GM12878 (cell line): ENCODE results near the gene JPT1. TPM values are rescaled to one million over a fixed set of nuclear protein-coding genes. Genes with fewer than 3 reads are reported as not detected.

Source experiments
- ATAC-seq: fragments of 200-7000 bp; cut with Tn5 transposase; 3 replicates; pipeline ENCODE4 v1.9.1; 2020; ENCODE audit warnings: mild to moderate bottlenecking, moderate library complexity
- BruUV-seq: library from RNA; stranded (reverse); fragments of 400-500 nt; replicated peaks from 2 replicates; lab custom pipeline; 2021; lab: Mats Ljungman, UMichigan
- CTCF ChIA-PET: fragments of 300-600 bp; sonication (Branson Sonifier 250); formaldehyde crosslinking; extraction: SDS; loops from one replicate; lab custom pipeline; 2021; ENCODE audit warnings: inconsistent platforms; lab: Yijun Ruan, JAX
- POLR2A ChIA-PET: fragments of 350-600 bp; formaldehyde crosslinking; extraction: SDS; loops from one replicate; lab custom pipeline; 2021; ENCODE audit warnings: inconsistent platforms; lab: Charles Lee
- RAD21 ChIA-PET: fragments of 300-600 bp; sonication (Branson Sonifier 250); formaldehyde crosslinking; loops from one replicate; lab custom pipeline; 2023; ENCODE audit warnings: antibody characterized with exemption; ENCODE audit not compliant: unreplicated experiment; lab: Charles Lee
- SMC1A ChIA-PET: fragments of 300-600 bp; sonication (Branson Sonifier 250); formaldehyde crosslinking; loops from one replicate; lab custom pipeline; 2023; ENCODE audit not compliant: unreplicated experiment, uncharacterized antibody; lab: Charles Lee
- DNase-seq: peaks from one replicate; pipeline ENCODE4 v3.0.0-alpha.2; 2011; ENCODE audit warnings: low read depth, low spot score
- FAIRE-seq: peaks from 3 replicates; lab custom pipeline; 2011; peaks lifted over from hg19 to GRCh38; lab: Jason Lieb, UNC
- H2AFZ ChIP-seq: 2 replicates; pipeline ENCODE4 v1.6.0; 2011; ENCODE audit warnings: low read depth, low read length, control low read depth; ENCODE audit not compliant: control insufficient read depth
- H3K27ac ChIP-seq: 2 replicates; pipeline ENCODE4 v1.5.1; 2011; ENCODE audit warnings: control low read depth; ENCODE audit not compliant: control insufficient read depth, insufficient read depth
- H3K27me3 ChIP-seq, 2 experiments: replicated peaks in 1 of 2; 2 replicates each; pipeline versions ENCODE4 v1.6.0 to v1.6.1; 2011; ENCODE audit warnings: low read length in 1 of 2; ENCODE audit not compliant: control insufficient read depth in 2 of 2, insufficient read depth in 2 of 2
- H3K36me3 ChIP-seq, 2 experiments: 2 replicates each; pipeline ENCODE4 v1.5.1; 2011; ENCODE audit warnings: low read length in 1 of 2; ENCODE audit not compliant: control insufficient read depth in 2 of 2, insufficient read depth in 2 of 2
- H3K4me1 ChIP-seq: 2 replicates; pipeline ENCODE4 v1.6.1; 2011; ENCODE audit warnings: mild to moderate bottlenecking, low read length, moderate library complexity, mixed read lengths; ENCODE audit not compliant: control insufficient read depth, insufficient read depth
- H3K4me2 ChIP-seq: 2 replicates; pipeline ENCODE4 v1.6.0; 2011; ENCODE audit warnings: control low read depth; ENCODE audit not compliant: control insufficient read depth, insufficient read depth
- H3K4me3 ChIP-seq: fragments of 200-600 bp; sonication (generic); 2 replicates; pipeline ENCODE4 v1.5.1; 2016
- H3K79me2 ChIP-seq: 2 replicates; pipeline ENCODE4 v1.6.0; 2011; ENCODE audit warnings: low read length; ENCODE audit not compliant: control insufficient read depth, insufficient read depth
- H3K9ac ChIP-seq: 2 replicates; pipeline ENCODE4 v1.8.0; 2011; ENCODE audit warnings: low read length, control low read depth, mixed read lengths; ENCODE audit not compliant: control insufficient read depth, insufficient read depth
- H3K9me3 ChIP-seq: replicated peaks from 3 replicates; pipeline ENCODE4 v1.5.1; 2011; ENCODE audit warnings: mild to moderate bottlenecking, low read length; ENCODE audit not compliant: control insufficient read depth, insufficient read depth
- H4K20me1 ChIP-seq: 2 replicates; pipeline ENCODE4 v1.6.0; 2011; ENCODE audit not compliant: control insufficient read depth, insufficient read depth
- BHLHE40 ChIP-seq, 2 experiments: fragments of 450-650 bp in 1 of 2; IDR thresholded peaks; 2 replicates each; pipeline ENCODE4 v1.6.1; 2011 to 2017; ENCODE audit warnings: low read depth in 2 of 2, borderline replicate concordance in 1 of 2, improper control_type of control experiment in 1 of 2, low read length in 1 of 2, mild to moderate bottlenecking in 1 of 2
- CHD2 ChIP-seq: IDR thresholded peaks from 2 replicates; pipeline ENCODE4 v1.6.1; 2011; ENCODE audit warnings: low read depth, low read length, improper control_type of control experiment, borderline replicate concordance
- ESRRA ChIP-seq: IDR thresholded peaks from 2 replicates; pipeline ENCODE4 v1.6.1; 2012; ENCODE audit warnings: mild to moderate bottlenecking, low read length, improper control_type of control experiment
- GABPA ChIP-seq: IDR thresholded peaks from 2 replicates; pipeline ENCODE4 v1.6.1; 2014; ENCODE audit warnings: antibody characterized with exemption, low read depth, mild to moderate bottlenecking, inconsistent platforms
- HDGF ChIP-seq: fragments of 450-650 bp; IDR thresholded peaks from 2 replicates; pipeline ENCODE4 v1.6.1; 2016; ENCODE audit warnings: antibody characterized with exemption
- NBN ChIP-seq: fragments of 450-650 bp; IDR thresholded peaks from 2 replicates; pipeline ENCODE4 v1.6.1; 2016
- PML ChIP-seq: IDR thresholded peaks from 2 replicates; pipeline ENCODE4 v1.6.1; 2012; ENCODE audit warnings: low read length, inconsistent platforms
- POLR2A ChIP-seq: IDR thresholded peaks from 2 replicates; pipeline ENCODE4 v1.6.1; 2011; ENCODE audit warnings: low read depth, mild to moderate bottlenecking, low read length
- SMAD1 ChIP-seq: fragments of 450-650 bp; IDR thresholded peaks from 2 replicates; pipeline ENCODE4 v1.6.1; 2018; ENCODE audit warnings: mild to moderate bottlenecking, low read depth; ENCODE audit not compliant: partially characterized antibody
- SPI1 ChIP-seq: IDR thresholded peaks from 2 replicates; pipeline ENCODE4 v1.6.1; 2011; ENCODE audit warnings: low read depth, mild to moderate bottlenecking, low read length, moderate library complexity, borderline replicate concordance; ENCODE audit not compliant: insufficient read depth
- SUPT20H ChIP-seq: IDR thresholded peaks from 2 replicates; pipeline ENCODE4 v1.6.1; 2011; ENCODE audit warnings: low read depth, mild to moderate bottlenecking, low read length, moderate library complexity, borderline replicate concordance; ENCODE audit not compliant: control insufficient read depth
- TAF1 ChIP-seq: IDR thresholded peaks from 2 replicates; pipeline ENCODE4 v1.6.1; 2011; ENCODE audit warnings: mild to moderate bottlenecking, low read depth, low read length, borderline replicate concordance
- TBL1XR1 ChIP-seq: IDR thresholded peaks from 2 replicates; pipeline ENCODE4 v1.6.1; 2012; ENCODE audit warnings: low read depth, low read length, improper control_type of control experiment
- ZNF207 ChIP-seq: fragments of 450-650 bp; IDR thresholded peaks from 2 replicates; pipeline ENCODE4 v1.6.1; 2014; ENCODE audit warnings: antibody characterized with exemption, mild to moderate bottlenecking, borderline replicate concordance
- WGBS: methylation state at CpG from one replicate; pipeline ENCODE4 v1.1.6; 2016; ENCODE audit warnings: low lambda C conversion rate; ENCODE audit not compliant: insufficient replicate concordance, insufficient coverage; ENCODE audit errors: missing lambda C conversion rate; 5-methylcytosine and 5-hydroxymethylcytosine counted together
- in situ Hi-C: fragments of 300-500 bp; cut with MboI; formaldehyde crosslinking; loops from 9 replicates; pipeline ENCODE4 v1.14.3; 2018; ENCODE audit warnings: mixed read lengths
- intact Hi-C: fragments of 100-400 bp; cut with micrococcal nuclease; formaldehyde crosslinking; loops from one replicate; pipeline ENCODE4 v1.14.2; 2022; ENCODE audit not compliant: unreplicated experiment
- polyA plus RNA-seq, 11 experiments: library from polyadenylated mRNA; depleted of rRNA in 4 of 11; unstranded in 6 of 11; stranded (reverse) in 5 of 11; fragments of >200 nt; fragmentation: Nextera tagmentation in 4 of 11; fragmentation: Illumina TruSeq in 1 of 11; extraction: Ambion mirVana in 4 of 11; extraction: Trizol in 1 of 11; gene quantifications; 1 replicate in 1 of 11; 2 replicates in 10 of 11; pipeline versions ENCODE4 v1.2.1 to v1.2.3, GENCODE V29; 2011 to 2016; ENCODE audit warnings: inconsistent platforms in 2 of 11, missing spikeins in 2 of 11, low read depth in 1 of 11
- total RNA-seq, 4 experiments: library from RNA; depleted of rRNA in 3 of 4; stranded (reverse); fragments of >200 nt in 3 of 4; fragmentation: Illumina TruSeq in 1 of 4; extraction: Trizol in 1 of 4; gene quantifications; 2 replicates each; pipeline versions ENCODE4 v1.2.1 to v1.2.3, GENCODE V29; 2013 to 2021
- TF ChIP-seq, protein P1 (sequence below): IDR thresholded peaks from 2 replicates; pipeline ENCODE4 v1.6.1; 2012; ENCODE audit warnings: low read depth, low read length, improper control_type of control experiment
- TF ChIP-seq, protein P2 (sequence below): fragments of 450-650 bp; IDR thresholded peaks from 2 replicates; pipeline ENCODE4 v1.6.1; 2016; ENCODE audit warnings: mild to moderate bottlenecking, moderate library complexity, borderline replicate concordance
- TF ChIP-seq, protein P3 (sequence below): fragments of 450-650 bp; IDR thresholded peaks from 2 replicates; pipeline ENCODE4 v1.6.1; 2016; ENCODE audit warnings: mild to moderate bottlenecking

The JPT1 gene
- total and polyA plus RNA-seq, 10 of the 15 experiments (the other 5 are each of a cell fraction or from before 2014, with no cell fraction given), result 79.7 to 651 (median 323) TPM

DNA sequence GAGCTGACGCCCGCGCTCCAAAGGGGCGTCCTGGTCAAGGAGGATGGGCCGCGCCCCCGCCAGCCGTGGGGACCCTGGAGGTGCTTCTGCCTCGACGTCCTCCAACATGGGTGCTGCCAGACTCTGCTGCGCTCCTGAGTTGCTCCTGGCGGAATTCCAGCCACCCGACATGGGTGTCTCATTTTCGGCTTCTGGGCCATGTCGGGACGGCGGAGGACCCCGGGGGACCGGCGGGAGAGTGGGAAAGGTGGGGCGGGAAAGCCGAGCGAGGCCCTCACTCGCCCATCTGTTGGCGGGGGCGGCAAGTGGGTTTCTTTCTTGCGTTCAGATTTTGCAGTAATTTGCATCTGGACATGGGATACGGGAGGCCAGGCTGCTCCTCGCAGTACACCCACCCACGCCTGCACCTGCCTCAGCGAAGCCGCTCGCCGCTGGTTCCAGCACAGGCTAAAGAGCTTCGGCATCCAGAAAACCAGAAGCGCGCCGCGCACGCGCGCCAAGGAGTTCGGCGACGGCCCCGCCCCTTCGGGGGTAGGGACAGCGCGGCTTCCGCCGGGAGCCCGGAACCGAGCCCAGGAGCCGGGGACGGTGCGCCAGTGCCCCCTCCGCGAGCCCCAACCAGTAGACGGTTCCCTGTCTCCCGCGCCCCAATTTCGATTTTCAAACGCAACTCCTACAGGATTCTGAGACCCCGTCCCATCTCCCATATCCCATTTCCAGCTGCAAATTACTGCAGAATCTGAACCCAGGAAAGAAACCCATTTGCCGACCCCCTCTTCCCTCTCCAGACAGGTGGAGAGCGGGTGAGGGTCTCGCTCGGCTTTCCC is 44.7 kb downstream of the JPT1 start, which contains the start of gene ARMC7:
Gene ARMC7 (plus strand): TSS at position 563 of the 827 bp plus-strand sequence. CDS start 320 bp downstream, outside the sequence.
- Histone ChIP-seq H3K4me3 (peak within 1 kb of the TSS; percentile 97), H3K9ac (peak within 1 kb of the TSS; percentile 71), H3K79me2 (peaks cover 13% of the 10 kb centered on the region), H3K4me1 (peaks cover 22% of the 10 kb centered on the region), H4K20me1 (no peaks in the 10 kb centered on the region), H2AFZ (peak within 1 kb of the TSS; percentile 77), H3K27me3 (no peaks in the 10 kb centered on the region; a peak in 1 of 4 replicates), H3K36me3 (peaks cover 0 to 3% of the 10 kb centered on the region in 2 experiments; a peak in 1 of 4 replicates), H3K27ac (peak within 1 kb of the TSS; percentile 37), H3K9me3 (no peaks in the 10 kb centered on the region), H3K4me2 (peak within 1 kb of the TSS; percentile 97)
- FAIRE-seq, result peak; percentile 77
- ChIA-PET RAD21 (interaction anchor here (0.6 to 2.8 kb wide), 8 partner anchors 8 to 236 kb away, joined by 3 to 10 read pairs (median 4); no protein-coding TSS in a partner anchor), POLR2A (interaction anchor here (0.7 to 3.5 kb wide), 8 partner anchors 13 to 152 kb away, joined by 3 to 11 read pairs (median 4); partner anchors contain the start of genes GGA3, MRPL58, MRPS7 and NT5C), CTCF (interaction anchor here (0.6 to 9.3 kb wide), 7 partner anchors 21 to 148 kb away, joined by 3 to 293 read pairs (median 4); partner anchors contain the start of genes MRPL58 and NUP85), SMC1A (interaction anchor here (0.7 to 1.1 kb wide), 2 partner anchors 24 to 76 kb away, joined by 3 read pairs; no protein-coding TSS in a partner anchor)
- 1% methylated on average over 63 of the region's 68 CpGs for WGBS
- in situ Hi-C loops (loop anchor here (5.0 kb wide), 1 partner anchor 93 kb away; no protein-coding TSS in a partner anchor), intact Hi-C loops (loop anchor here (5.0 kb wide), 2 partner anchors 147 to 303 kb away; no protein-coding TSS in a partner anchor)
- ATAC-seq, result peak; percentile 87
- BruUV-seq, result TSS peak; percentile 93
- DNase-seq, result no peak
- 0 out of 2 replicates have a peak, but pooled peaks have one; percentile 62 for TF ChIP-seq ESRRA
- peak; percentile 76; the same call in 1 of the 2 replicates for TF ChIP-seq GABPA
- peak; percentile 21; the same call in 1 of the 2 replicates for TF ChIP-seq SPI1
- TF ChIP-seq SUPT20H, result no peak
- no peak for TF ChIP-seq TBL1XR1
- TF ChIP-seq, protein P1, sequence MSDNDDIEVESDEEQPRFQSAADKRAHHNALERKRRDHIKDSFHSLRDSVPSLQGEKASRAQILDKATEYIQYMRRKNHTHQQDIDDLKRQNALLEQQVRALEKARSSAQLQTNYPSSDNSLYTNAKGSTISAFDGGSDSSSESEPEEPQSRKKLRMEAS, result peak; percentile 62
- TF ChIP-seq NBN, result peak; percentile 4; the same call in 1 of the 2 replicates
- TF ChIP-seq HDGF, result no peak
- no peak for TF ChIP-seq SMAD1
- TF ChIP-seq BHLHE40 (IDR thresholded peaks at IDR 0.05; ENCODE audit: borderline replicate concordance in 1 of 2, low read depth in 2 of 2, low read length in 1 of 2), result peak; percentile 50 to 82; a peak in 3 of 4 replicates
- 0 out of 2 replicates have a peak, but pooled peaks have one; percentile 47 for TF ChIP-seq ZNF207
- peak; percentile 88 for TF ChIP-seq POLR2A
- TF ChIP-seq, protein P2, sequence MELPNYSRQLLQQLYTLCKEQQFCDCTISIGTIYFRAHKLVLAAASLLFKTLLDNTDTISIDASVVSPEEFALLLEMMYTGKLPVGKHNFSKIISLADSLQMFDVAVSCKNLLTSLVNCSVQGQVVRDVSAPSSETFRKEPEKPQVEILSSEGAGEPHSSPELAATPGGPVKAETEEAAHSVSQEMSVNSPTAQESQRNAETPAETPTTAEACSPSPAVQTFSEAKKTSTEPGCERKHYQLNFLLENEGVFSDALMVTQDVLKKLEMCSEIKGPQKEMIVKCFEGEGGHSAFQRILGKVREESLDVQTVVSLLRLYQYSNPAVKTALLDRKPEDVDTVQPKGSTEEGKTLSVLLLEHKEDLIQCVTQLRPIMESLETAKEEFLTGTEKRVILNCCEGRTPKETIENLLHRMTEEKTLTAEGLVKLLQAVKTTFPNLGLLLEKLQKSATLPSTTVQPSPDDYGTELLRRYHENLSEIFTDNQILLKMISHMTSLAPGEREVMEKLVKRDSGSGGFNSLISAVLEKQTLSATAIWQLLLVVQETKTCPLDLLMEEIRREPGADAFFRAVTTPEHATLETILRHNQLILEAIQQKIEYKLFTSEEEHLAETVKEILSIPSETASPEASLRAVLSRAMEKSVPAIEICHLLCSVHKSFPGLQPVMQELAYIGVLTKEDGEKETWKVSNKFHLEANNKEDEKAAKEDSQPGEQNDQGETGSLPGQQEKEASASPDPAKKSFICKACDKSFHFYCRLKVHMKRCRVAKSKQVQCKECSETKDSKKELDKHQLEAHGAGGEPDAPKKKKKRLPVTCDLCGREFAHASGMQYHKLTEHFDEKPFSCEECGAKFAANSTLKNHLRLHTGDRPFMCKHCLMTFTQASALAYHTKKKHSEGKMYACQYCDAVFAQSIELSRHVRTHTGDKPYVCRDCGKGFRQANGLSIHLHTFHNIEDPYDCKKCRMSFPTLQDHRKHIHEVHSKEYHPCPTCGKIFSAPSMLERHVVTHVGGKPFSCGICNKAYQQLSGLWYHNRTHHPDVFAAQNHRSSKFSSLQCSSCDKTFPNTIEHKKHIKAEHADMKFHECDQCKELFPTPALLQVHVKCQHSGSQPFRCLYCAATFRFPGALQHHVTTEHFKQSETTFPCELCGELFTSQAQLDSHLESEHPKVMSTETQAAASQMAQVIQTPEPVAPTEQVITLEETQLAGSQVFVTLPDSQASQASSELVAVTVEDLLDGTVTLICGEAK, result peak; percentile 80
- 0 out of 2 replicates have a peak, but pooled peaks have one; percentile 25 for TF ChIP-seq CHD2
- peak; percentile 74; the same call in 1 of the 2 replicates for TF ChIP-seq PML
- TF ChIP-seq, protein P3, sequence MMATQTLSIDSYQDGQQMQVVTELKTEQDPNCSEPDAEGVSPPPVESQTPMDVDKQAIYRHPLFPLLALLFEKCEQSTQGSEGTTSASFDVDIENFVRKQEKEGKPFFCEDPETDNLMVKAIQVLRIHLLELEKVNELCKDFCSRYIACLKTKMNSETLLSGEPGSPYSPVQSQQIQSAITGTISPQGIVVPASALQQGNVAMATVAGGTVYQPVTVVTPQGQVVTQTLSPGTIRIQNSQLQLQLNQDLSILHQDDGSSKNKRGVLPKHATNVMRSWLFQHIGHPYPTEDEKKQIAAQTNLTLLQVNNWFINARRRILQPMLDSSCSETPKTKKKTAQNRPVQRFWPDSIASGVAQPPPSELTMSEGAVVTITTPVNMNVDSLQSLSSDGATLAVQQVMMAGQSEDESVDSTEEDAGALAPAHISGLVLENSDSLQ, result no peak
- peak; percentile 67; the same call in 1 of the 2 replicates for TF ChIP-seq TAF1
